GM23338 (cell line): Measurements from ENCODE around the gene POR. TPM values are rescaled to one million over a fixed set of nuclear protein-coding genes. Genes with fewer than 3 reads are reported as not detected.
"Not testable (repeated sequence)": the region's sequence is repeated elsewhere in the genome, so short reads cannot be mapped to it uniquely, and the experiment has no call there.

Experiments used
- ATAC-seq: fragments of 200-7000 bp; cut with Tn5 transposase; 3 replicates; pipeline ENCODE4 v1.9.1; 2020
- DNase-seq: peaks from one replicate; pipeline ENCODE4 v3.0.0-alpha.2; 2015; ENCODE audit warnings: low spot score
- H2AFZ ChIP-seq: fragments of 200-600 bp; sonication (generic); 2 replicates; pipeline ENCODE4 v1.8.0; 2016; ENCODE audit warnings: antibody characterized with exemption, mild to moderate bottlenecking, moderate library complexity
- H3F3A ChIP-seq: fragments of 200-600 bp; sonication (generic); replicated peaks from 2 replicates; pipeline ENCODE4 v1.8.0; 2017; ENCODE audit warnings: antibody characterized with exemption, mixed run types, low read depth
- H3K27ac ChIP-seq: fragments of 200-600 bp; sonication (generic); 2 replicates; pipeline ENCODE4 v1.6.1; 2016; ENCODE audit warnings: low read depth
- H3K27me3 ChIP-seq: fragments of 200-600 bp; sonication (generic); 2 replicates; pipeline ENCODE4 v1.8.0; 2016; ENCODE audit warnings: mild to moderate bottlenecking, mixed run types, moderate library complexity; ENCODE audit not compliant: insufficient read depth
- H3K36me3 ChIP-seq: fragments of 200-600 bp; sonication (generic); 2 replicates; pipeline ENCODE4 v1.8.0; 2016; ENCODE audit warnings: mild to moderate bottlenecking; ENCODE audit not compliant: insufficient read depth
- H3K4me1 ChIP-seq: fragments of 200-600 bp; sonication (generic); 2 replicates; pipeline ENCODE4 v1.8.0; 2016; ENCODE audit warnings: mild to moderate bottlenecking, moderate library complexity; ENCODE audit not compliant: insufficient read depth
- H3K4me2 ChIP-seq: fragments of 200-600 bp; sonication (generic); 2 replicates; pipeline ENCODE4 v1.7.1; 2017; ENCODE audit warnings: mixed run types
- H3K4me3 ChIP-seq: fragments of 200-600 bp; sonication (generic); 2 replicates; pipeline ENCODE4 v1.6.1; 2016; ENCODE audit warnings: mixed run types
- H3K79me2 ChIP-seq: fragments of 200-600 bp; sonication (generic); replicated peaks from 2 replicates; pipeline ENCODE4 v1.8.0; 2017; ENCODE audit warnings: mild to moderate bottlenecking; ENCODE audit not compliant: insufficient read depth
- H3K9me2 ChIP-seq: fragments of 200-600 bp; sonication (generic); 2 replicates; pipeline ENCODE4 v1.8.0; 2017; ENCODE audit not compliant: insufficient read depth
- H4K20me1 ChIP-seq: fragments of 200-600 bp; sonication (generic); replicated peaks from 2 replicates; pipeline ENCODE4 v1.8.0; 2017; ENCODE audit warnings: mild to moderate bottlenecking; ENCODE audit not compliant: insufficient read depth
- H3K27ac Mint-ChIP-seq: 2 replicates; pipeline ENCODE4 v1.8.0; 2020; ENCODE audit warnings: inconsistent platforms, mild to moderate bottlenecking, moderate library complexity, mixed read lengths
- H3K27me3 Mint-ChIP-seq: 3 replicates; pipeline ENCODE4 v1.8.0; 2022; ENCODE audit warnings: low read depth, mild to moderate bottlenecking, moderate library complexity, mixed read lengths, inconsistent platforms; ENCODE audit not compliant: insufficient read depth, poor library complexity
- H3K36me3 Mint-ChIP-seq: 3 replicates; pipeline ENCODE4 v1.8.0; 2021; ENCODE audit warnings: low read depth, mild to moderate bottlenecking, inconsistent platforms, moderate library complexity, mixed read lengths
- H3K4me1 Mint-ChIP-seq: 3 replicates; pipeline ENCODE4 v1.8.0; 2020; ENCODE audit warnings: mild to moderate bottlenecking, inconsistent platforms, mixed read lengths
- H3K4me3 Mint-ChIP-seq: 3 replicates; pipeline ENCODE4 v1.8.0; 2021; ENCODE audit warnings: moderate library complexity, mild to moderate bottlenecking, inconsistent platforms, mixed read lengths
- H3K9me3 Mint-ChIP-seq: 3 replicates; pipeline ENCODE4 v1.8.0; 2020; ENCODE audit warnings: moderate library complexity, mild to moderate bottlenecking, inconsistent platforms, mixed read lengths
- EZH2phosphoT487 ChIP-seq: fragments of 200-600 bp; sonication (generic); IDR thresholded peaks from one replicate; pipeline ENCODE4 v1.8.1; 2018; ENCODE audit warnings: antibody characterized with exemption; ENCODE audit not compliant: unreplicated experiment
- POLR2AphosphoS5 ChIP-seq: IDR thresholded peaks from 2 replicates; pipeline ENCODE4 v1.6.1; 2016; ENCODE audit warnings: antibody characterized with exemption, low read depth
- polyA plus RNA-seq: library from polyadenylated mRNA; unstranded; fragments of >200 nt; fragmentation: Nextera tagmentation; extraction: Ambion mirVana; gene quantifications from 2 replicates; pipeline ENCODE4 v1.2.1, GENCODE V29; 2016
- total RNA-seq: library from RNA; depleted of rRNA; stranded (reverse); fragments of >200 nt; shearing (Covaris generic); gene quantifications from 2 replicates; pipeline ENCODE4 v1.2.3, GENCODE V29; 2014
- TF ChIP-seq, protein P1 (sequence below): IDR thresholded peaks from 2 replicates; pipeline ENCODE4 v1.6.1; 2016; ENCODE audit warnings: antibody characterized with exemption
- TF ChIP-seq, protein P2 (sequence below): IDR thresholded peaks from one replicate; pipeline ENCODE4 v1.6.1; 2018; ENCODE audit warnings: antibody characterized with exemption; ENCODE audit not compliant: unreplicated experiment
- TF ChIP-seq, protein P3 (sequence below), 2 experiments: fragments of 200-600 bp in 1 of 2; sonication (generic) in 1 of 2; conservative IDR thresholded peaks; 2 replicates each; pipeline versions ENCODE4 v1.5.1 to v1.6.1; 2016 to 2017; ENCODE audit warnings: antibody characterized with exemption in 2 of 2, low read depth in 2 of 2, mild to moderate bottlenecking in 2 of 2, moderate library complexity in 1 of 2

The POR gene
- total and polyA plus RNA-seq, 2 experiments from 2014 or later = 126 to 164 TPM

DNA sequence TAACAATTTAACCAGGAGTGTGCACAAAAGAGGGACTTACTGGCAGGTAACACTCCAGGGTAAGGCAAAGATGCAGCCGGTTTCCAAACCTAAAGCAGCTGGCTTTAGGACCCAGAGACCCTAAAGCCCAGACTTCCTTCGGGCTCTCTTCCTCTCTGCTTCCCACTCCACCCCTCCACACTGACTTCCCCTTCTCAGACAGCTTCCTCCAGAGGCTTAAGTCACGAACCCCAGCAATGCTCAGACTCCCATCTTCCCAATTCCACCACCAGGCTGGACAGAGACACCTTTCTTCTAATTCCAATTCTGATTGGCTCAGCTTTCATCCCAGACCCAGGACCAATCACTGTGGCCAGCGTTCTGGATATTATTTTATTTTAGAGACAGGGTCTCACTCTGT is 108.0 kb downstream of the POR start (continued):
- TF ChIP-seq, protein P1, sequence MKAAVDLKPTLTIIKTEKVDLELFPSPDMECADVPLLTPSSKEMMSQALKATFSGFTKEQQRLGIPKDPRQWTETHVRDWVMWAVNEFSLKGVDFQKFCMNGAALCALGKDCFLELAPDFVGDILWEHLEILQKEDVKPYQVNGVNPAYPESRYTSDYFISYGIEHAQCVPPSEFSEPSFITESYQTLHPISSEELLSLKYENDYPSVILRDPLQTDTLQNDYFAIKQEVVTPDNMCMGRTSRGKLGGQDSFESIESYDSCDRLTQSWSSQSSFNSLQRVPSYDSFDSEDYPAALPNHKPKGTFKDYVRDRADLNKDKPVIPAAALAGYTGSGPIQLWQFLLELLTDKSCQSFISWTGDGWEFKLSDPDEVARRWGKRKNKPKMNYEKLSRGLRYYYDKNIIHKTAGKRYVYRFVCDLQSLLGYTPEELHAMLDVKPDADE = no peak
- TF ChIP-seq, protein P2, sequence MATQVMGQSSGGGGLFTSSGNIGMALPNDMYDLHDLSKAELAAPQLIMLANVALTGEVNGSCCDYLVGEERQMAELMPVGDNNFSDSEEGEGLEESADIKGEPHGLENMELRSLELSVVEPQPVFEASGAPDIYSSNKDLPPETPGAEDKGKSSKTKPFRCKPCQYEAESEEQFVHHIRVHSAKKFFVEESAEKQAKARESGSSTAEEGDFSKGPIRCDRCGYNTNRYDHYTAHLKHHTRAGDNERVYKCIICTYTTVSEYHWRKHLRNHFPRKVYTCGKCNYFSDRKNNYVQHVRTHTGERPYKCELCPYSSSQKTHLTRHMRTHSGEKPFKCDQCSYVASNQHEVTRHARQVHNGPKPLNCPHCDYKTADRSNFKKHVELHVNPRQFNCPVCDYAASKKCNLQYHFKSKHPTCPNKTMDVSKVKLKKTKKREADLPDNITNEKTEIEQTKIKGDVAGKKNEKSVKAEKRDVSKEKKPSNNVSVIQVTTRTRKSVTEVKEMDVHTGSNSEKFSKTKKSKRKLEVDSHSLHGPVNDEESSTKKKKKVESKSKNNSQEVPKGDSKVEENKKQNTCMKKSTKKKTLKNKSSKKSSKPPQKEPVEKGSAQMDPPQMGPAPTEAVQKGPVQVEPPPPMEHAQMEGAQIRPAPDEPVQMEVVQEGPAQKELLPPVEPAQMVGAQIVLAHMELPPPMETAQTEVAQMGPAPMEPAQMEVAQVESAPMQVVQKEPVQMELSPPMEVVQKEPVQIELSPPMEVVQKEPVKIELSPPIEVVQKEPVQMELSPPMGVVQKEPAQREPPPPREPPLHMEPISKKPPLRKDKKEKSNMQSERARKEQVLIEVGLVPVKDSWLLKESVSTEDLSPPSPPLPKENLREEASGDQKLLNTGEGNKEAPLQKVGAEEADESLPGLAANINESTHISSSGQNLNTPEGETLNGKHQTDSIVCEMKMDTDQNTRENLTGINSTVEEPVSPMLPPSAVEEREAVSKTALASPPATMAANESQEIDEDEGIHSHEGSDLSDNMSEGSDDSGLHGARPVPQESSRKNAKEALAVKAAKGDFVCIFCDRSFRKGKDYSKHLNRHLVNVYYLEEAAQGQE = no peak
- TF ChIP-seq POLR2AphosphoS5 = no peak

DNA sequence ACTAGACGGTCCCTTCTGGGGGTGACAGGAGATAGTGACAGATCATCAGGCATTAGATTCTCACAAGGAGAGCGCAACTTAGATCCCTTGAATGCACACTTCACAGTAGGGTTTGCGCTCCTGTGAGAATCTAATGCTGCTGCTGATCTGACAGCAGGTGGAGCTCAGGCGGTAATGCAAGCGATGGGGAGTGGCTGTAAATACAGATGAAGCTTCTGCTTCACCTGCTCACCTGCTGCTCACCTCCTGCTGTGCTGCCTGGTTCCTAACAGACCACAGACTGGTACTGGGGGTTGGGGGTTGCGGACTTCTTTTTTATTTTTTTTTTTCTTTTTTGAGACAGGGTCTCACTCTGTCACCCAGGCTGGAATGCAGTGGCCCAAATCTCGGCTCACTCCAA is 114.7 kb downstream of the POR start:
- not testable (repeated sequence) for H3K27ac Mint-ChIP-seq, H3F3A ChIP-seq, H3K9me2 ChIP-seq, H3K4me3 Mint-ChIP-seq, H3K9me3 Mint-ChIP-seq, H3K4me1 Mint-ChIP-seq, H3K4me3 ChIP-seq, H3K79me2 ChIP-seq, H3K4me2 ChIP-seq, H3K36me3 ChIP-seq, ATAC-seq, H3K27ac ChIP-seq, DNase-seq, H2AFZ ChIP-seq, H3K27me3 Mint-ChIP-seq, H4K20me1 ChIP-seq, H3K27me3 ChIP-seq, H3K4me1 ChIP-seq
- H3K36me3 Mint-ChIP-seq = peaks cover 24% of the 10 kb centered on the region
- TF ChIP-seq, protein P3, sequence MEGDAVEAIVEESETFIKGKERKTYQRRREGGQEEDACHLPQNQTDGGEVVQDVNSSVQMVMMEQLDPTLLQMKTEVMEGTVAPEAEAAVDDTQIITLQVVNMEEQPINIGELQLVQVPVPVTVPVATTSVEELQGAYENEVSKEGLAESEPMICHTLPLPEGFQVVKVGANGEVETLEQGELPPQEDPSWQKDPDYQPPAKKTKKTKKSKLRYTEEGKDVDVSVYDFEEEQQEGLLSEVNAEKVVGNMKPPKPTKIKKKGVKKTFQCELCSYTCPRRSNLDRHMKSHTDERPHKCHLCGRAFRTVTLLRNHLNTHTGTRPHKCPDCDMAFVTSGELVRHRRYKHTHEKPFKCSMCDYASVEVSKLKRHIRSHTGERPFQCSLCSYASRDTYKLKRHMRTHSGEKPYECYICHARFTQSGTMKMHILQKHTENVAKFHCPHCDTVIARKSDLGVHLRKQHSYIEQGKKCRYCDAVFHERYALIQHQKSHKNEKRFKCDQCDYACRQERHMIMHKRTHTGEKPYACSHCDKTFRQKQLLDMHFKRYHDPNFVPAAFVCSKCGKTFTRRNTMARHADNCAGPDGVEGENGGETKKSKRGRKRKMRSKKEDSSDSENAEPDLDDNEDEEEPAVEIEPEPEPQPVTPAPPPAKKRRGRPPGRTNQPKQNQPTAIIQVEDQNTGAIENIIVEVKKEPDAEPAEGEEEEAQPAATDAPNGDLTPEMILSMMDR (conservative IDR thresholded peaks at IDR 0.05; ENCODE audit: low read depth in 2 of 2) = peak in 1 of 2 experiments; percentile 30; a peak in 2 of 4 replicates

DNA sequence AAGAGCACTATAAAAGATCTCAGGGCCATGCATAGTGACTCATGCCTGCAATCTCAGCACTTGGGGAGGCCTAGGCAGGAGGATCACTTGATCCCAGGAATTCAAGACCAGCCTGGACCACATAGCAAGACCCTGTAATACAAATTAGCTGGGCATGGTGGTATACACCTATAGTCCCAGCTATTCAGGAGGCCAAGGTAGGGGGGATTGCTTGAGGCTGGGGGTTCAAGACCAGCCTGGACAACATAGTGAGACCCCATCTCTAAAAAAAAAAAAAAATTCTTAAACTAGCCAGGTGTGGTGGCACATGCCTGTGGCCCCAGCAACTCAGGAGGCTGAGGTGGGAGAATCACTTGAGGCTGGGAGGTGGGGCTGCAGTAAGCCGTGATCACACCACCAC is 117.0 kb downstream of the POR start:
- Mint-ChIP-seq H3K36me3 (peaks cover 17% of the 10 kb centered on the region), H3K9me3 (no peaks in the 10 kb centered on the region), H3K4me3 (no peak overlapping the region), H3K27me3 (peaks cover 2% of the 10 kb centered on the region), H3K27ac (no peak overlapping the region), H3K4me1 (peaks cover 5% of the 10 kb centered on the region)
- H3K4me1 ChIP-seq = no peaks in the 10 kb centered on the region
- H3K79me2 ChIP-seq = no peaks in the 10 kb centered on the region
- H2AFZ ChIP-seq = no peak overlapping the region
- H3K27me3 ChIP-seq = no peaks in the 10 kb centered on the region
- ATAC-seq = no peak
- DNase-seq = no peak
- no peak overlapping the region for H3K27ac ChIP-seq
- TF ChIP-seq, protein P3 (conservative IDR thresholded peaks at IDR 0.05; ENCODE audit: low read depth in 2 of 2) = no peak
- no peak for TF ChIP-seq EZH2phosphoT487
- H3F3A ChIP-seq = no peaks in the 10 kb centered on the region
- peaks cover 3% of the 10 kb centered on the region for H4K20me1 ChIP-seq
- H3K4me3 ChIP-seq = no peak overlapping the region
- no peak overlapping the region for H3K4me2 ChIP-seq
- H3K36me3 ChIP-seq = no peaks in the 10 kb centered on the region
- no peaks in the 10 kb centered on the region for H3K9me2 ChIP-seq
